ENCODE measurements around the gene PDZK1IP1. TPM values are rescaled to one million over a fixed set of nuclear protein-coding genes. Genes with fewer than 3 reads are reported as not detected.
A peak's percentile ranks its signal among the peaks of the same experiment; 100 is the strongest.

The PDZK1IP1 gene
- total and polyA plus RNA-seq, 2 of the 13 experiments (the other 11 are each of a cell fraction or from before 2014, with no cell fraction given), result 0.24 to 1.6 TPM

- TF ChIP-seq, protein P1, sequence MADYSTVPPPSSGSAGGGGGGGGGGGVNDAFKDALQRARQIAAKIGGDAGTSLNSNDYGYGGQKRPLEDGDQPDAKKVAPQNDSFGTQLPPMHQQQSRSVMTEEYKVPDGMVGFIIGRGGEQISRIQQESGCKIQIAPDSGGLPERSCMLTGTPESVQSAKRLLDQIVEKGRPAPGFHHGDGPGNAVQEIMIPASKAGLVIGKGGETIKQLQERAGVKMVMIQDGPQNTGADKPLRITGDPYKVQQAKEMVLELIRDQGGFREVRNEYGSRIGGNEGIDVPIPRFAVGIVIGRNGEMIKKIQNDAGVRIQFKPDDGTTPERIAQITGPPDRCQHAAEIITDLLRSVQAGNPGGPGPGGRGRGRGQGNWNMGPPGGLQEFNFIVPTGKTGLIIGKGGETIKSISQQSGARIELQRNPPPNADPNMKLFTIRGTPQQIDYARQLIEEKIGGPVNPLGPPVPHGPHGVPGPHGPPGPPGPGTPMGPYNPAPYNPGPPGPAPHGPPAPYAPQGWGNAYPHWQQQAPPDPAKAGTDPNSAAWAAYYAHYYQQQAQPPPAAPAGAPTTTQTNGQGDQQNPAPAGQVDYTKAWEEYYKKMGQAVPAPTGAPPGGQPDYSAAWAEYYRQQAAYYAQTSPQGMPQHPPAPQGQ (CRISPR knock-in tag; IDR thresholded peaks at IDR 0.05; ENCODE audit: borderline replicate concordance), result no peak
- TF ChIP-seq CBX1 (IDR thresholded peaks at IDR 0.05; ENCODE audit: low read depth) (no peak), ZNF24 (IDR thresholded peaks at IDR 0.05) (no peak), CHCHD3 (CRISPR knock-in tag; IDR thresholded peaks at IDR 0.05) (no peak), PAX8 (CRISPR knock-in tag; IDR thresholded peaks at IDR 0.05; ENCODE audit: borderline replicate concordance) (no peak), ZNF503 (CRISPR knock-in tag; IDR thresholded peaks at IDR 0.05) (no peak), ZNF572 (CRISPR knock-in tag; IDR thresholded peaks at IDR 0.05) (no peak), YEATS4 (CRISPR knock-in tag; IDR thresholded peaks at IDR 0.05; ENCODE audit: borderline replicate concordance) (no peak), PATZ1 (CRISPR knock-in tag; IDR thresholded peaks at IDR 0.05) (peak; percentile 48; the same call in 1 of the 2 replicates), ZNF564 (CRISPR knock-in tag; IDR thresholded peaks at IDR 0.05) (no peak), ZNF557 (CRISPR knock-in tag; IDR thresholded peaks at IDR 0.05) (no peak), TERF1 (CRISPR knock-in tag; IDR thresholded peaks at IDR 0.05) (no peak), ZNF883 (CRISPR knock-in tag; IDR thresholded peaks at IDR 0.05; ENCODE audit: not compliant biosample characterization) (no peak), ZNF512B (CRISPR knock-in tag; IDR thresholded peaks at IDR 0.05; ENCODE audit: borderline replicate concordance) (no peak), ZNF850 (CRISPR knock-in tag; conservative IDR thresholded peaks at IDR 0.05) (no peak), SP2 (CRISPR knock-in tag; IDR thresholded peaks at IDR 0.05) (no peak), ZNF780A (CRISPR knock-in tag; IDR thresholded peaks at IDR 0.05) (no peak)
- TF ChIP-seq, protein P2, sequence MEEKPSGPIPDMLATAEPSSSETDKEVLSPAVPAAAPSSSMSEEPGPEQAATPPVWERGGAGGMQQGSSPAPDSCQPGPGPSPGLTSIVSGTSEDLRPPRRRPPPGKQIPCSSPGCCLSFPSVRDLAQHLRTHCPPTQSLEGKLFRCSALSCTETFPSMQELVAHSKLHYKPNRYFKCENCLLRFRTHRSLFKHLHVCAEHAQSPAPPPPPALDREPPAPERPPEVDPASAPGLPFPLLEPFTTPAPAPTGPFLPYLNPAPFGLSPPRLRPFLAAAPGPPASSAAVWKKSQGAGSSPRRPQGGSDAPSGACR (CRISPR knock-in tag; IDR thresholded peaks at IDR 0.05), result no peak
Measured at GRCh38 chr1:47216278-47217059, 26.6 kb upstream of the PDZK1IP1 start (continued).

Measured in HepG2 (cell line).